H9 (cell line): ENCODE results near the gene SMAD6. TPM values are rescaled to one million over a fixed set of nuclear protein-coding genes. Genes with fewer than 3 reads are reported as not detected.

Experiments used
- DNase-seq: peaks from one replicate; pipeline ENCODE4 v3.0.0-alpha.2; 2017
- H2AFZ ChIP-seq: one replicate; pipeline ENCODE4 v1.6.1; 2013; ENCODE audit warnings: mild to moderate bottlenecking, low read length, control low read depth, moderate library complexity
- H2AK5ac ChIP-seq: 2 replicates; pipeline ENCODE4 v1.6.1; 2013; ENCODE audit warnings: low read length, control low read depth, mixed read lengths; ENCODE audit not compliant: insufficient read length
- H2BK120ac ChIP-seq: one replicate; pipeline ENCODE4 v1.6.1; 2013; ENCODE audit warnings: low read depth, mild to moderate bottlenecking, low read length, control low read depth, inconsistent platforms; ENCODE audit not compliant: poor library complexity, severe bottlenecking
- H2BK12ac ChIP-seq: 2 replicates; pipeline ENCODE4 v1.6.1; 2013; ENCODE audit warnings: low read length, control low read depth, mixed read lengths, low read depth; ENCODE audit not compliant: insufficient read length
- H2BK15ac ChIP-seq: 2 replicates; pipeline ENCODE4 v1.6.1; 2013; ENCODE audit warnings: low read depth, low read length, control low read depth
- H2BK20ac ChIP-seq: one replicate; pipeline ENCODE4 v1.6.1; 2013; ENCODE audit warnings: low read depth, mild to moderate bottlenecking, low read length, control low read depth, inconsistent platforms; ENCODE audit not compliant: poor library complexity, severe bottlenecking
- H2BK5ac ChIP-seq: 2 replicates; pipeline ENCODE4 v1.6.1; 2013; ENCODE audit warnings: low read length, control low read depth, mixed read lengths; ENCODE audit not compliant: insufficient read length
- H3K14ac ChIP-seq: 2 replicates; pipeline ENCODE4 v1.6.1; 2013; ENCODE audit warnings: low read length, control low read depth; ENCODE audit not compliant: insufficient read depth
- H3K18ac ChIP-seq: 2 replicates; pipeline ENCODE4 v1.6.1; 2013; ENCODE audit warnings: low read depth, mild to moderate bottlenecking, mixed read lengths, low read length, control low read depth; ENCODE audit not compliant: insufficient read length
- H3K23ac ChIP-seq: 2 replicates; pipeline ENCODE4 v1.6.1; 2013; ENCODE audit warnings: low read length, control low read depth, mixed read lengths, low read depth; ENCODE audit not compliant: insufficient read length
- H3K23me2 ChIP-seq: 2 replicates; pipeline ENCODE4 v1.6.1; 2013; ENCODE audit warnings: low read depth, mild to moderate bottlenecking, mixed read lengths, low read length, control low read depth; ENCODE audit not compliant: insufficient read length, poor library complexity, severe bottlenecking
- H3K27ac ChIP-seq: 2 replicates; pipeline ENCODE4 v1.5.1; 2013; ENCODE audit warnings: low read length, control low read depth, mixed read lengths, low read depth; ENCODE audit not compliant: insufficient read length
- H3K27me3 ChIP-seq: 2 replicates; pipeline ENCODE4 v1.6.1; 2013; ENCODE audit warnings: low read length, control low read depth, inconsistent platforms; ENCODE audit not compliant: insufficient read depth
- H3K4ac ChIP-seq: 2 replicates; pipeline ENCODE4 v1.6.1; 2013; ENCODE audit warnings: low read depth, mild to moderate bottlenecking, control low read depth, inconsistent platforms, low read length, moderate library complexity
- H3K4me1 ChIP-seq: 2 replicates; pipeline ENCODE4 v1.6.1; 2013; ENCODE audit warnings: low read length, control low read depth, inconsistent platforms; ENCODE audit not compliant: insufficient read depth
- H3K4me2 ChIP-seq: 2 replicates; pipeline ENCODE4 v1.6.1; 2013; ENCODE audit warnings: low read length, control low read depth, mixed read lengths; ENCODE audit not compliant: insufficient read length, insufficient read depth
- H3K56ac ChIP-seq: 2 replicates; pipeline ENCODE4 v1.6.1; 2013; ENCODE audit warnings: low read depth, mild to moderate bottlenecking, mixed read lengths, low read length, control low read depth; ENCODE audit not compliant: insufficient read length
- H3K79me1 ChIP-seq: 2 replicates; pipeline ENCODE4 v1.6.1; 2013; ENCODE audit warnings: low read depth, mild to moderate bottlenecking, moderate library complexity, low read length, control low read depth, inconsistent platforms; ENCODE audit not compliant: insufficient read depth, poor library complexity, severe bottlenecking
- H3K79me2 ChIP-seq: 2 replicates; pipeline ENCODE4 v1.6.1; 2013; ENCODE audit warnings: low read length, control low read depth, inconsistent platforms; ENCODE audit not compliant: insufficient read depth
- H3K9ac ChIP-seq: 2 replicates; pipeline ENCODE4 v1.6.1; 2013; ENCODE audit warnings: low read length, control low read depth, mixed read lengths; ENCODE audit not compliant: insufficient read length; ENCODE audit errors: extremely low read depth
- H3K9me3 ChIP-seq: one replicate; pipeline ENCODE4 v1.6.1; 2013; ENCODE audit warnings: low read depth, low read length, inconsistent platforms; ENCODE audit not compliant: control insufficient read depth
- H3T11ph ChIP-seq: one replicate; pipeline ENCODE4 v1.6.1; 2013; ENCODE audit warnings: mild to moderate bottlenecking, low read length, control low read depth, inconsistent platforms
- H4K20me1 ChIP-seq: one replicate; pipeline ENCODE4 v1.6.1; 2013; ENCODE audit not compliant: control insufficient read depth, insufficient read length, insufficient read depth
- H4K5ac ChIP-seq: 2 replicates; pipeline ENCODE4 v1.6.1; 2013; ENCODE audit warnings: low read depth, mild to moderate bottlenecking, mixed read lengths, low read length, control low read depth; ENCODE audit not compliant: insufficient read length
- H4K8ac ChIP-seq: replicated peaks from 2 replicates; pipeline ENCODE4 v1.6.1; 2013; ENCODE audit warnings: low read length, control low read depth, mixed read lengths, low read depth; ENCODE audit not compliant: insufficient read length
- H4K91ac ChIP-seq: 2 replicates; pipeline ENCODE4 v1.6.1; 2013; ENCODE audit warnings: low read depth, mild to moderate bottlenecking, moderate library complexity, mixed read lengths, low read length, control low read depth; ENCODE audit not compliant: insufficient read length
- H3K27ac Mint-ChIP-seq, 3 experiments: 2 replicates in 2 of 3; 3 replicates in 1 of 3; pipeline ENCODE4 v1.8.0; 2020 to 2021; ENCODE audit warnings: mixed read lengths in 3 of 3, mild to moderate bottlenecking in 1 of 3, moderate library complexity in 1 of 3
- H3K27me3 Mint-ChIP-seq: 2 replicates; pipeline ENCODE4 v1.8.0; 2021; ENCODE audit warnings: low read depth, mild to moderate bottlenecking, moderate library complexity, mixed read lengths
- H3K36me3 Mint-ChIP-seq, 3 experiments: 2 replicates in 2 of 3; 3 replicates in 1 of 3; pipeline ENCODE4 v1.8.0; 2020 to 2021; ENCODE audit warnings: low read depth in 3 of 3, mixed read lengths in 3 of 3; ENCODE audit not compliant: insufficient read depth in 1 of 3
- H3K4me1 Mint-ChIP-seq, 2 experiments: 2 replicates each; pipeline ENCODE4 v1.8.0; 2020; ENCODE audit warnings: mixed read lengths in 2 of 2
- H3K4me3 Mint-ChIP-seq, 2 experiments: 2 replicates in 1 of 2; 3 replicates in 1 of 2; pipeline ENCODE4 v1.8.0; 2020 to 2021; ENCODE audit warnings: mild to moderate bottlenecking in 2 of 2, mixed read lengths in 2 of 2, moderate library complexity in 1 of 2
- H3K9me3 Mint-ChIP-seq, 2 experiments: 2 replicates in 1 of 2; 3 replicates in 1 of 2; pipeline ENCODE4 v1.8.0; 2020; ENCODE audit warnings: mild to moderate bottlenecking in 2 of 2, mixed read lengths in 2 of 2, moderate library complexity in 1 of 2
- WGBS: extraction: QIAGEN DNeasy Blood & Tissue Kit; methylation state at CpG from one replicate; pipeline ENCODE4 v1.1.7; 2013; ENCODE audit warnings: missing lambda C conversion rate, low lambda C conversion rate, mixed read lengths; ENCODE audit not compliant: insufficient read length; ENCODE audit errors: extremely low coverage; 5-methylcytosine and 5-hydroxymethylcytosine counted together
- total RNA-seq: library from RNA; stranded (reverse); gene quantifications from 2 replicates; pipeline ENCODE4 v1.2.1, GENCODE V29; 2021
- TF ChIP-seq, protein P1 (sequence below): fragments of 200-600 bp; sonication (generic); conservative IDR thresholded peaks from 3 replicates; pipeline ENCODE4 v1.8.0; 2021; ENCODE audit warnings: antibody characterized with exemption, mild to moderate bottlenecking

Gene SMAD6
- total RNA-seq, 1 experiment from 2014 or later: 6.0 TPM

DNA sequence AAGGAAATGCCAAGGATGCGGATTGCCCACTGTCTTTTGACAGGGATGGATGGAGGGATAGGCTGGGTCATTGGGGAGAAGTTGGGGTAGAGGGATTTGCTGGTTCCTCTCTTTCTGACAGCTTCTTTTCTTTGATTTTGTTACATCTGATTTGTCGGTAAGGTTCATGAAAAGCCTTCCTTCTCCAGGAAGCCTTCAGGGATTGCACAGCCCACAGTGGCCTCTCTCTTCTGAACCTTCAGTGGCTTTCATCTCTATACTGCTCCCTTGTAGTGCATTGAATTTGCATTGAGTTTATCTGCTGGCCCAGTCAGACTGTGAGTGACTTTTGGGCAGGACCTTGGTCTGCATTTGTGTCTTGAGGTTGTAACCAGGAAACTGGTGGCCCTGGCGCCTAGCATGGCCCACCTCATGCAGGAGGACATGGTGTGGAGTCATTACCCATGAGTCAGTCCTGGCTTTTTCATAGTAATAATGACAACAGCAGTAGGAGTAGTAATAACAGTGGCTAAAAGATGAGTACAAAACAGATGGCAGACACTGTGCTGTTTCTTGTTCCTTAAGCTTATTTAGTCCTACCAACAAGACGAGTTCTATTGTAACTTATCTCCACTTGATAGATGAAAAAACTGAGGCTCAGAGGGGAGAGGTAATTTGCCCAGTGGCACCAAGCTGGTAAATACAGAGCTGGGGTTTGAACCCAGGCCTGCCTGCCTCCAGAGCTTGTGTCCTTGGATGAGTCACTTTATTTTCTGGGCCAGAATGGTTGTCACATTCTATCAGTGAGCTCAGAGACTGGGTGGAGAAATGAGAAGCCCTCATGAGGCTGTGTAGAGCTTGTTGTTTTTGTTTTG is 28.4 kb downstream of the SMAD6 start:
- no peak overlapping the region for H3K27ac ChIP-seq
- H3K4me2 ChIP-seq: no peak overlapping the region

More for the DNA sequence above, 28.4 kb downstream of the SMAD6 start:
- peaks cover 0 to 7% (median 0%) of the 10 kb centered on the region in 3 experiments; a peak in 1 of 7 replicates for H3K36me3 Mint-ChIP-seq
- no peak overlapping the region for H4K91ac ChIP-seq
- TF ChIP-seq, protein P1, sequence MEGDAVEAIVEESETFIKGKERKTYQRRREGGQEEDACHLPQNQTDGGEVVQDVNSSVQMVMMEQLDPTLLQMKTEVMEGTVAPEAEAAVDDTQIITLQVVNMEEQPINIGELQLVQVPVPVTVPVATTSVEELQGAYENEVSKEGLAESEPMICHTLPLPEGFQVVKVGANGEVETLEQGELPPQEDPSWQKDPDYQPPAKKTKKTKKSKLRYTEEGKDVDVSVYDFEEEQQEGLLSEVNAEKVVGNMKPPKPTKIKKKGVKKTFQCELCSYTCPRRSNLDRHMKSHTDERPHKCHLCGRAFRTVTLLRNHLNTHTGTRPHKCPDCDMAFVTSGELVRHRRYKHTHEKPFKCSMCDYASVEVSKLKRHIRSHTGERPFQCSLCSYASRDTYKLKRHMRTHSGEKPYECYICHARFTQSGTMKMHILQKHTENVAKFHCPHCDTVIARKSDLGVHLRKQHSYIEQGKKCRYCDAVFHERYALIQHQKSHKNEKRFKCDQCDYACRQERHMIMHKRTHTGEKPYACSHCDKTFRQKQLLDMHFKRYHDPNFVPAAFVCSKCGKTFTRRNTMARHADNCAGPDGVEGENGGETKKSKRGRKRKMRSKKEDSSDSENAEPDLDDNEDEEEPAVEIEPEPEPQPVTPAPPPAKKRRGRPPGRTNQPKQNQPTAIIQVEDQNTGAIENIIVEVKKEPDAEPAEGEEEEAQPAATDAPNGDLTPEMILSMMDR: no peak
- no peaks in the 10 kb centered on the region for H3K79me1 ChIP-seq
- no peak overlapping the region for H4K8ac ChIP-seq
- H3K9me3 ChIP-seq: no peaks in the 10 kb centered on the region
- no peaks in the 10 kb centered on the region for H3K27me3 ChIP-seq
- H2BK12ac ChIP-seq: no peak overlapping the region
- H3K4ac ChIP-seq: no peak overlapping the region
- no peak overlapping the region for H3K14ac ChIP-seq
- no peak overlapping the region for H3T11ph ChIP-seq
- H2BK120ac ChIP-seq: no peak overlapping the region
- no peak overlapping the region for H2BK5ac ChIP-seq
- no peak for DNase-seq
- H3K4me1 ChIP-seq: peaks cover 6% of the 10 kb centered on the region
- H3K4me1 Mint-ChIP-seq: peaks cover 24 to 35% of the 10 kb centered on the region in 2 experiments
- no peaks in the 10 kb centered on the region for H3K27me3 Mint-ChIP-seq
- no peak overlapping the region for H4K5ac ChIP-seq
- H2AK5ac ChIP-seq: no peak overlapping the region
- H2BK15ac ChIP-seq: no peak overlapping the region
- H3K4me3 Mint-ChIP-seq: no peak overlapping the region; a peak in 1 of 5 replicates
- no peak overlapping the region for H2BK20ac ChIP-seq
- H3K9ac ChIP-seq: no peak overlapping the region
- WGBS: no CpG with 5 or more reads among the region's 4 CpGs
- no peaks in the 10 kb centered on the region for H3K23me2 ChIP-seq
- H3K79me2 ChIP-seq: 0 out of 2 replicates have a peak, but pooled peaks cover 2% of the 10 kb centered on the region
- no peaks in the 10 kb centered on the region for H4K20me1 ChIP-seq
- H3K18ac ChIP-seq: no peak overlapping the region
- H2AFZ ChIP-seq: no peak overlapping the region
- no peak overlapping the region for H3K56ac ChIP-seq
- no peak overlapping the region; a peak in 2 of 7 replicates for H3K27ac Mint-ChIP-seq
- no peak overlapping the region for H3K23ac ChIP-seq
- no peaks in the 10 kb centered on the region for H3K9me3 Mint-ChIP-seq
